Endometrium (tissue), 2 donors: Measurements from ENCODE around the gene HIPK2.

Experiments
- FAIRE-seq: peaks from 2 replicates; lab custom pipeline; 2012; peaks lifted over from hg19 to GRCh38; lab: Jason Lieb, UNC
- donor health status: control.
- donor health status: control.

Gene HIPK2

GRCh38 chr7:139777948-139778841 is at the start of gene HIPK2:
Gene HIPK2 (minus strand): TSS chr7:139777998. CDS start chr7:139777623, 375 bp downstream.
- no peak for FAIRE-seq

- no peak for FAIRE-seq
These were observed 49.2 kb upstream of the HIPK2 start for GRCh38 chr7:139827042-139827441.

- no peak for FAIRE-seq
These were observed 48.0 kb upstream of the HIPK2 start for GRCh38 chr7:139825666-139826290.

- no peak for FAIRE-seq
These were observed 46.2 kb upstream of the HIPK2 start for GRCh38 chr7:139823959-139824521.

GRCh38 chr7:139822855-139823254 is 45.1 kb upstream of the HIPK2 start:
- FAIRE-seq = no peak

GRCh38 chr7:139821349-139822105 is 43.7 kb upstream of the HIPK2 start:
- no peak for FAIRE-seq

- no peak for FAIRE-seq
These were observed 42.3 kb upstream of the HIPK2 start for GRCh38 chr7:139820089-139820488.

- FAIRE-seq = no peak
These were observed 39.5 kb upstream of the HIPK2 start for GRCh38 chr7:139817249-139817648.

GRCh38 chr7:139813689-139814088 is 35.9 kb upstream of the HIPK2 start:
- FAIRE-seq = no peak

- no peak for FAIRE-seq
These were observed 35.4 kb upstream of the HIPK2 start for GRCh38 chr7:139813151-139813550.

- FAIRE-seq = no peak
These were observed 33.3 kb upstream of the HIPK2 start for GRCh38 chr7:139811066-139811465.

- no peak for FAIRE-seq
These were observed 31.1 kb upstream of the HIPK2 start for GRCh38 chr7:139808846-139809442.

GRCh38 chr7:139808427-139808826 is 30.6 kb upstream of the HIPK2 start:
- no peak for FAIRE-seq

GRCh38 chr7:139807009-139807408 is 29.2 kb upstream of the HIPK2 start:
- no peak for FAIRE-seq

GRCh38 chr7:139804571-139804970 is 26.8 kb upstream of the HIPK2 start:
- FAIRE-seq = no peak

GRCh38 chr7:139799586-139799985 is 21.8 kb upstream of the HIPK2 start:
- no peak for FAIRE-seq

GRCh38 chr7:139798892-139799291 is 21.1 kb upstream of the HIPK2 start:
- no peak for FAIRE-seq

- no peak for FAIRE-seq
These were observed 20.4 kb upstream of the HIPK2 start for GRCh38 chr7:139798221-139798620.

- no peak for FAIRE-seq
These were observed 19.8 kb upstream of the HIPK2 start for GRCh38 chr7:139797607-139798006.

- no peak for FAIRE-seq
These were observed 13.5 kb upstream of the HIPK2 start for GRCh38 chr7:139791316-139791715.

GRCh38 chr7:139784648-139785047 is 6.8 kb upstream of the HIPK2 start:
- no peak for FAIRE-seq
